Kidney epithelial cell (primary cell): ENCODE results near the gene ASAP2. TPM values are rescaled to one million over a fixed set of nuclear protein-coding genes. Genes with fewer than 3 reads are reported as not detected.

Experiments used
- DNase-seq: peaks from one replicate; pipeline ENCODE4 v3.0.0-alpha.2; 2010; ENCODE audit warnings: low read depth
- H3K27me3 ChIP-seq: 2 replicates; pipeline ENCODE4 v1.6.0; 2011; ENCODE audit warnings: low read length; ENCODE audit not compliant: control insufficient read depth, insufficient read depth
- H3K36me3 ChIP-seq: 2 replicates; pipeline ENCODE4 v1.5.1; 2011; ENCODE audit warnings: low read length; ENCODE audit not compliant: control insufficient read depth, insufficient read depth
- H3K4me3 ChIP-seq: 2 replicates; pipeline ENCODE4 v1.5.1; 2011; ENCODE audit warnings: low read depth, mild to moderate bottlenecking, control low read depth, low read length
- CTCF ChIP-seq: IDR thresholded peaks from 2 replicates; pipeline ENCODE4 v1.5.1; 2011; ENCODE audit warnings: mild to moderate bottlenecking, moderate library complexity, low read length, control low read depth, inconsistent platforms; ENCODE audit not compliant: insufficient read depth, poor library complexity, severe bottlenecking
- total RNA-seq: library from RNA; depleted of rRNA; stranded (reverse); fragments of >200 nt; gene quantifications from 2 replicates; pipeline ENCODE4 v1.2.3, GENCODE V29; 2015

ASAP2 gene
- total RNA-seq, 1 donor from 2014 or later = 42.2 TPM

GRCh38 chr2:9434489-9434888, 227.9 kb downstream of the ASAP2 start:
- H3K36me3 ChIP-seq = peaks cover 1% of the 10 kb centered on the region
- no peak overlapping the region for H3K4me3 ChIP-seq
- no peaks in the 10 kb centered on the region for H3K27me3 ChIP-seq
- no peak for TF ChIP-seq CTCF
- no peak for DNase-seq

DNA sequence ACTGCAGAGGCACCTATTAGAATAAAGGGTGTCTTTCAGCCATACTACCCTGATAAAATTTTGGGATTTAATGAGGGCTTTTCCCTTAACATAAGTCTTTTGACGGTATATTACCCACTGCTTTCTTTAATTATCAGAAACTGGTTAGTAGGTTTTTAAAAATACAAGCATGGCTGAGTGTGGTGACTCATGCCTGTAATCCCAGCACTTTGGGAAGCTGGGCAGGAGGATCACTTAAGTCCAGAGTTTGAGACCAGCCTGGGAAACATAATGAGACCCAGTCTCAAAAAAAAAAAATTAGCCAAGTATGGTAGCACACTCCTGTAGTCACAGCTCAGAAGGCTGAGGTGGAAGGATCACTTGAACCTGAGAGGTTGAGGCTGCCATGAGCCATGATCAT, 232.9 kb downstream of the ASAP2 start:
- peaks cover 1% of the 10 kb centered on the region for H3K36me3 ChIP-seq
- no peak overlapping the region for H3K4me3 ChIP-seq
- TF ChIP-seq CTCF = no peak
- DNase-seq = no peak
- no peaks in the 10 kb centered on the region for H3K27me3 ChIP-seq

GRCh38 chr2:9440058-9440727, 233.6 kb downstream of the ASAP2 start:
- H3K27me3 ChIP-seq = no peaks in the 10 kb centered on the region
- H3K4me3 ChIP-seq = no peak overlapping the region
- no peak for TF ChIP-seq CTCF
- H3K36me3 ChIP-seq = peaks cover 1% of the 10 kb centered on the region
- DNase-seq = no peak

- no peaks in the 10 kb centered on the region for H3K27me3 ChIP-seq
- DNase-seq = no peak
- H3K36me3 ChIP-seq = peaks cover 1% of the 10 kb centered on the region
- no peak overlapping the region for H3K4me3 ChIP-seq
- TF ChIP-seq CTCF = no peak
Observed at GRCh38 chr2:9441556-9441955, 234.9 kb downstream of the ASAP2 start.

DNA sequence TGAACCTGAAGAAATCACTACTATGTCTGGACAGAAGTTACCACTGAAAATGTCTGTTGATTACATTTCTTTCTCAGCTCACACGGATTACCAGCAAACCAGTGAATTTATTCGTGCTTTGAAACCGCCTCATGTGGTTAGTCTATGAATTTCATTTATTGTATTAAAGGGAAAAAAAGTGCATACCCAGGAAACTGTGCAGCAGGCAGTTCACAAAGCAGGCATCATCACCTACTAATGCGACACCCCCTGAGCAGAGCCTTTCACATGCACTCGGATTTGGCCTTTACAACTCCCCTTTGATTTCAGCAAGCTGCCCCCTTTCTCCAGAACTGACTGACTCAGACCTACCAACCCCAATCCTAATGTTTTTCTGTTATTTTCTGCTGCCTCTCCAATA, 236.9 kb downstream of the ASAP2 start:
- no peaks in the 10 kb centered on the region for H3K27me3 ChIP-seq
- DNase-seq = no peak
- no peak overlapping the region for H3K4me3 ChIP-seq
- no peaks in the 10 kb centered on the region for H3K36me3 ChIP-seq
- no peak for TF ChIP-seq CTCF

GRCh38 chr2:9445089-9445488, 238.5 kb downstream of the ASAP2 start:
- no peak for DNase-seq
- no peaks in the 10 kb centered on the region for H3K36me3 ChIP-seq

More at GRCh38 chr2:9445089-9445488, 238.5 kb downstream of the ASAP2 start:
- no peak for TF ChIP-seq CTCF
- Histone ChIP-seq H3K27me3 (no peaks in the 10 kb centered on the region), H3K4me3 (no peak overlapping the region)
